Measurements from ENCODE around the gene FAM13B.
"Not testable (repeated sequence)": the region's sequence is repeated elsewhere in the genome, so short reads cannot be mapped to it uniquely, and the experiment has no call there.

The FAM13B gene

GRCh38 chr5:138077064-138077696 lies 44.3 kb upstream of the FAM13B start:
- no peaks in the 10 kb centered on the region; the same call in 1 of the 2 replicates for H3K27me3 ChIP-seq (ENCODE audit: insufficient read depth, low read length)
- TF ChIP-seq EZH2 (IDR thresholded peaks at IDR 0.05; ENCODE audit: borderline replicate concordance, low read length) (no peak), CTCF (IDR thresholded peaks at IDR 0.05; ENCODE audit: low read length) (peak; percentile 89)
- no peaks in the 10 kb centered on the region for H3K79me2 ChIP-seq (ENCODE audit: insufficient read depth, low read length)
- no peaks in the 10 kb centered on the region for H3K9me2 ChIP-seq (ENCODE audit: low read depth, low read length)
- no peaks in the 10 kb centered on the region; the same call in 1 of the 2 replicates for H3F3A ChIP-seq (ENCODE audit: insufficient read depth, low read length)
- H3K4me2 ChIP-seq (ENCODE audit: low read length) = no peak overlapping the region
- H3K4me3 ChIP-seq (ENCODE audit: low read depth, low read length, poor library complexity, severe bottlenecking) = no peak overlapping the region
- no peak overlapping the region for H2AFZ ChIP-seq (ENCODE audit: low read length)
- no peak overlapping the region for H3K9ac ChIP-seq (ENCODE audit: low read length)
- H4K20me1 ChIP-seq (ENCODE audit: insufficient read depth, low read length) = no peaks in the 10 kb centered on the region
- peaks cover 17% of the 10 kb centered on the region for H3K4me1 ChIP-seq (ENCODE audit: insufficient read depth, low read length, severe bottlenecking)
- no peaks in the 10 kb centered on the region for H3K9me3 ChIP-seq (ENCODE audit: low read length)
- no peaks in the 10 kb centered on the region for H3K36me3 ChIP-seq (ENCODE audit: insufficient read depth, low read length)
- no peak overlapping the region for H3K27ac ChIP-seq (ENCODE audit: low read depth, low read length, poor library complexity, severe bottlenecking)

DNA sequence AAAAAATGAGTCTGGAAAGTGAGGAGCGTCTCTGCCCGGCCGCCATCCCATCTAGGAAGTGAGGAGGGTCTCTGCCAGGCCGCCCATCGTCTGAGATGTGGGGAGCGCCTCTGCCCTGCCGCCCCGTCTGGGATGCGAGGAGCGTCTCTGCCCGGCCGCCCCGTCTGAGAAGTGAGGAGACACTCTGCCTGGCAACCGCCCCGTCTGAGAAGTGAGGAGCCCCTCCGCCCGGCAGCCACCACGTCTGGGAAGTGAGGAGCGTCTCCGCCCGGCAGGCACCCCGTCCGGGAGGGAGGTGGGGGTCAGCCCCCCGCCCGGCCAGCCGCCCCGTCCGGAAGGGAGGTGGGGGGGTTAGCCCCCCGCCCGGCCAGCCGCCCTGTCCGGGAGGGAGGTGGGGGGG lies 37.1 kb upstream of the FAM13B start:
- H3K79me2 ChIP-seq (ENCODE audit: insufficient read depth, low read length); H3K9me2 ChIP-seq (ENCODE audit: low read depth, low read length); H3K4me2 ChIP-seq (ENCODE audit: low read length); H3F3A ChIP-seq (ENCODE audit: insufficient read depth, low read length); H3K4me1 ChIP-seq (ENCODE audit: insufficient read depth, low read length, severe bottlenecking); H2AFZ ChIP-seq (ENCODE audit: low read length); H3K9me3 ChIP-seq (ENCODE audit: low read length); H3K4me3 ChIP-seq (ENCODE audit: low read depth, low read length, poor library complexity, severe bottlenecking); H3K27me3 ChIP-seq (ENCODE audit: insufficient read depth, low read length); H3K9ac ChIP-seq (ENCODE audit: low read length); H3K27ac ChIP-seq (ENCODE audit: low read depth, low read length, poor library complexity, severe bottlenecking); H3K36me3 ChIP-seq (ENCODE audit: insufficient read depth, low read length); H4K20me1 ChIP-seq (ENCODE audit: insufficient read depth, low read length): not testable (repeated sequence)

GRCh38 chr5:138068742-138069600 lies 36.1 kb upstream of the FAM13B start:
- Histone ChIP-seq H3K4me2 (ENCODE audit: low read length) (no peak overlapping the region), H3K9me2 (ENCODE audit: low read depth, low read length) (no peaks in the 10 kb centered on the region), H4K20me1 (ENCODE audit: insufficient read depth, low read length) (no peaks in the 10 kb centered on the region), H3K4me1 (ENCODE audit: insufficient read depth, low read length, severe bottlenecking) (no peaks in the 10 kb centered on the region), H3K79me2 (ENCODE audit: insufficient read depth, low read length) (no peaks in the 10 kb centered on the region), H3K4me3 (ENCODE audit: low read depth, low read length, poor library complexity, severe bottlenecking) (no peak overlapping the region), H3F3A (ENCODE audit: insufficient read depth, low read length) (no peaks in the 10 kb centered on the region; the same call in 1 of the 2 replicates), H3K27ac (ENCODE audit: low read depth, low read length, poor library complexity, severe bottlenecking) (no peak overlapping the region), H2AFZ (ENCODE audit: low read length) (no peak overlapping the region), H3K9me3 (ENCODE audit: low read length) (no peaks in the 10 kb centered on the region), H3K9ac (ENCODE audit: low read length) (no peak overlapping the region), H3K27me3 (ENCODE audit: insufficient read depth, low read length) (no peaks in the 10 kb centered on the region), H3K36me3 (ENCODE audit: insufficient read depth, low read length) (no peaks in the 10 kb centered on the region)
- TF ChIP-seq EZH2 (IDR thresholded peaks at IDR 0.05; ENCODE audit: borderline replicate concordance, low read length) = no peak
- peak; percentile 89 for TF ChIP-seq CTCF (IDR thresholded peaks at IDR 0.05; ENCODE audit: low read length)

Data from OCI-LY1 (cell line).